GM12878 (cell line): ENCODE data around the gene LETM1.

Experiments used
- BHLHE40 ChIP-seq, 2 experiments: fragments of 450-650 bp in 1 of 2; IDR thresholded peaks; 2 replicates each; pipeline ENCODE4 v1.6.1; 2011 to 2017; ENCODE audit warnings: low read depth in 2 of 2, borderline replicate concordance in 1 of 2, improper control_type of control experiment in 1 of 2, low read length in 1 of 2, mild to moderate bottlenecking in 1 of 2
- EZH2 ChIP-seq: IDR thresholded peaks from 2 replicates; pipeline ENCODE4 v1.6.1; 2012; ENCODE audit warnings: low read depth, mild to moderate bottlenecking, control low read depth, inconsistent platforms, low read length, borderline replicate concordance; ENCODE audit not compliant: control insufficient read depth
- NR2F1 ChIP-seq: fragments of 450-650 bp; conservative IDR thresholded peaks from 2 replicates; pipeline ENCODE4 v1.6.1; 2017; ENCODE audit warnings: mild to moderate bottlenecking
- SREBF2 ChIP-seq: IDR thresholded peaks from 2 replicates; pipeline ENCODE4 v1.6.1; 2012; ENCODE audit warnings: mild to moderate bottlenecking, low read length
- TCF12 ChIP-seq: IDR thresholded peaks from 2 replicates; pipeline ENCODE4 v1.6.1; 2011; ENCODE audit warnings: low read depth, mild to moderate bottlenecking, low read length
- TF ChIP-seq, protein P1 (sequence below), 3 experiments: IDR thresholded peaks in 2 of 3; conservative IDR thresholded peaks in 1 of 3; 2 replicates each; pipeline ENCODE4 v1.5.1; 2011; ENCODE audit warnings: low read depth in 3 of 3, low read length in 3 of 3, mild to moderate bottlenecking in 3 of 3, control low read depth in 2 of 3, moderate library complexity in 2 of 3, inconsistent platforms in 1 of 3, mixed read lengths in 1 of 3; ENCODE audit not compliant: control insufficient read depth in 2 of 3, insufficient read depth in 1 of 3; ENCODE audit errors: extremely low read depth in 1 of 3

DNA sequence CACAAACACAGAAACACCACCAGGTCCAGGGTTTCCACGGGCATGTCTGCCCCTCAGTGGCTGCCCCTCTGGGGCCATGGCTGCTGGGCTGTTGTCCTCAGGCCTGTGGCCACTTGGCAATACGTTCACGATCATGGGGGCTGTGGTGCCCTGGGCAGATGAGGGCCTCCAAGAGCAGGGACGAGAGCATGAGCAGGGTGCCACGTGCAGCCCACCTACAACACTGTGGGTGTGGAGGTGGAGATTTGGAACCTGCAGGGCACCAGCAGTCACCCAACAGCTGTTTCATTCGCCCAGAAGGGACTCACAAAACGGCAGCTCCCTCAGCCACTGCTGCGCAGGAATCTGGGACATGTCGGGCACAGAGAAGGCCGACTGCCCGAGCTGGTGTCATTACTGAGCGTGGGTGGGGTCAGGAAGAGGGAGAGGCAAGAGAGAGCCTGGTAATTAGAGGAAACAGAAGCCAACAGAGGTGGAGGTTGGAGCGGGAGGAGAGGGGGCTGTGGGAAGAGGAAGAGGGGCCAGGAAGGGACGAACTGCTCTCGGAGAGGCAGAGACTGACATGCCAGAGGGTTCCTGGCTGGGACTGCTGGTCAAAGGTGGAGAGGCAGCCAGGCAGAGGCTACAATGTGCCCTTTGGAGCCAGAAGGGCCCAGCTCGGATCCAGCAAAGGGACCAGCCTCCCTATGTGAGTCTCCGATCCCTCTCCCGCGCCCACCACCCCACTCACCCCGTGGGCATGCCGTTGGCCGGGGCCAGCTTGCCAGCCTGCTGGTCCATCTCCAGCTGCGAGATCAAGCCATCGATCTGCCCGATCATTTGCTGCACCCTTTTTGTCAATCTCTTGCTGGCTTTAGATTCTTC, 39.7 kb downstream of the LETM1 start:
- TF ChIP-seq, protein P1, sequence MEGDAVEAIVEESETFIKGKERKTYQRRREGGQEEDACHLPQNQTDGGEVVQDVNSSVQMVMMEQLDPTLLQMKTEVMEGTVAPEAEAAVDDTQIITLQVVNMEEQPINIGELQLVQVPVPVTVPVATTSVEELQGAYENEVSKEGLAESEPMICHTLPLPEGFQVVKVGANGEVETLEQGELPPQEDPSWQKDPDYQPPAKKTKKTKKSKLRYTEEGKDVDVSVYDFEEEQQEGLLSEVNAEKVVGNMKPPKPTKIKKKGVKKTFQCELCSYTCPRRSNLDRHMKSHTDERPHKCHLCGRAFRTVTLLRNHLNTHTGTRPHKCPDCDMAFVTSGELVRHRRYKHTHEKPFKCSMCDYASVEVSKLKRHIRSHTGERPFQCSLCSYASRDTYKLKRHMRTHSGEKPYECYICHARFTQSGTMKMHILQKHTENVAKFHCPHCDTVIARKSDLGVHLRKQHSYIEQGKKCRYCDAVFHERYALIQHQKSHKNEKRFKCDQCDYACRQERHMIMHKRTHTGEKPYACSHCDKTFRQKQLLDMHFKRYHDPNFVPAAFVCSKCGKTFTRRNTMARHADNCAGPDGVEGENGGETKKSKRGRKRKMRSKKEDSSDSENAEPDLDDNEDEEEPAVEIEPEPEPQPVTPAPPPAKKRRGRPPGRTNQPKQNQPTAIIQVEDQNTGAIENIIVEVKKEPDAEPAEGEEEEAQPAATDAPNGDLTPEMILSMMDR (IDR thresholded peaks at IDR 0.05 in 2 of 3, conservative IDR thresholded peaks at IDR 0.05 in 1 of 3; ENCODE audit: control insufficient read depth in 2 of 3, extremely low read depth in 1 of 3, insufficient read depth in 1 of 3, low read depth in 3 of 3, low read length in 3 of 3) = no peak
- TF ChIP-seq NR2F1 = no peak
- no peak for TF ChIP-seq BHLHE40 (IDR thresholded peaks at IDR 0.05; ENCODE audit: borderline replicate concordance in 1 of 2, low read depth in 2 of 2, low read length in 1 of 2)
- no peak for TF ChIP-seq TCF12
- no peak for TF ChIP-seq SREBF2
- no peak for TF ChIP-seq EZH2
